OCI-LY3 (cell line): Measurements from ENCODE around the gene GRPR.

Source experiments
- H2AFZ ChIP-seq: fragments of 200-600, 300-600 bp; shearing (Covaris generic); 2 replicates; pipeline ENCODE4 v1.6.0; 2014; ENCODE audit warnings: antibody characterized with exemption, low read depth, low read length
- H3K27ac ChIP-seq: fragments of 200-600, 300-600 bp; sonication (generic); 2 replicates; pipeline ENCODE4 v1.5.1; 2014; ENCODE audit warnings: mild to moderate bottlenecking, low read length, moderate library complexity, mixed read lengths
- H3K27me3 ChIP-seq: fragments of 200-600, 300-600 bp; sonication (generic); 2 replicates; pipeline ENCODE4 v1.6.1; 2014; ENCODE audit warnings: low read depth, low read length, mixed read lengths
- H3K36me3 ChIP-seq: fragments of 200-600, 300-600 bp; sonication (generic); replicated peaks from 2 replicates; pipeline ENCODE3; 2014; ENCODE audit warnings: low read depth, low read length, mixed read lengths
- H3K4me1 ChIP-seq: fragments of 300-600, 200-600 bp; sonication (generic); 2 replicates; pipeline ENCODE4 v1.6.1; 2014; ENCODE audit warnings: low read length, mixed read lengths
- H3K4me2 ChIP-seq: fragments of 200-600, 300-600 bp; sonication (generic); 2 replicates; pipeline ENCODE4 v1.6.1; 2014; ENCODE audit warnings: low read length, mixed read lengths
- H3K4me3 ChIP-seq: fragments of 300-600, 200-600 bp; sonication (generic); 2 replicates; pipeline ENCODE4 v1.5.1; 2014; ENCODE audit warnings: antibody characterized with exemption, mild to moderate bottlenecking, low read length, moderate library complexity
- H3K79me2 ChIP-seq: fragments of 300-600, 200-600 bp; shearing (Covaris generic); 2 replicates; pipeline ENCODE4 v1.6.1; 2014; ENCODE audit warnings: mild to moderate bottlenecking, low read length, mixed read lengths
- H3K9ac ChIP-seq: fragments of 300-600, 200-600 bp; shearing (Covaris generic); 2 replicates; pipeline ENCODE4 v1.6.0; 2014; ENCODE audit warnings: mild to moderate bottlenecking, low read length, moderate library complexity
- H3K9me3 ChIP-seq: fragments of 200-600, 300-600 bp; shearing (Covaris generic); 2 replicates; pipeline ENCODE4 v1.6.1; 2014; ENCODE audit warnings: low read length, mixed read lengths; ENCODE audit not compliant: insufficient read depth
- H4K20me1 ChIP-seq: fragments of 200-600, 300-600 bp; sonication (generic); 2 replicates; pipeline ENCODE4 v1.6.1; 2016; ENCODE audit warnings: low read length, mixed read lengths; ENCODE audit not compliant: insufficient read depth
- CTCF ChIP-seq: fragments of 200-600, 300-600 bp; sonication (generic); IDR thresholded peaks from 2 replicates; pipeline ENCODE4 v1.5.1; 2014; ENCODE audit warnings: antibody characterized with exemption, low read length, low read depth
- EZH2phosphoT487 ChIP-seq: fragments of 200-600 bp; shearing (Covaris generic); IDR thresholded peaks from 2 replicates; pipeline ENCODE4 v1.6.1; 2018; ENCODE audit warnings: antibody characterized with exemption, mixed run types, low read depth

Gene GRPR

GRCh38 chrX:16081357-16081756 lies 42.0 kb upstream of the GRPR start:
- Histone ChIP-seq H4K20me1 (no peaks in the 10 kb centered on the region), H2AFZ (no peak overlapping the region), H3K4me1 (no peaks in the 10 kb centered on the region), H3K9ac (no peak overlapping the region), H3K27ac (no peak overlapping the region), H3K36me3 (no peaks in the 10 kb centered on the region), H3K4me2 (no peak overlapping the region), H3K9me3 (no peaks in the 10 kb centered on the region), H3K4me3 (no peak overlapping the region), H3K27me3 (no peaks in the 10 kb centered on the region), H3K79me2 (no peaks in the 10 kb centered on the region)
- TF ChIP-seq CTCF (no peak), EZH2phosphoT487 (no peak)

- no peak overlapping the region for H3K4me3 ChIP-seq
- no peaks in the 10 kb centered on the region for H3K4me1 ChIP-seq
- no peaks in the 10 kb centered on the region for H3K36me3 ChIP-seq
- H3K27me3 ChIP-seq = no peaks in the 10 kb centered on the region
- no peak overlapping the region for H3K4me2 ChIP-seq
- H2AFZ ChIP-seq = no peak overlapping the region
- H3K9ac ChIP-seq = no peak overlapping the region
- no peaks in the 10 kb centered on the region for H3K79me2 ChIP-seq
- no peaks in the 10 kb centered on the region for H3K9me3 ChIP-seq
- H3K27ac ChIP-seq = no peak overlapping the region
- TF ChIP-seq EZH2phosphoT487 = no peak
- TF ChIP-seq CTCF = no peak
- no peaks in the 10 kb centered on the region for H4K20me1 ChIP-seq
Observed at GRCh38 chrX:16082470-16083085, 40.8 kb upstream of the GRPR start.

- H3K36me3 ChIP-seq = no peaks in the 10 kb centered on the region
- H3K9me3 ChIP-seq = no peaks in the 10 kb centered on the region
- no peaks in the 10 kb centered on the region for H3K79me2 ChIP-seq
- H3K4me1 ChIP-seq = no peaks in the 10 kb centered on the region
- H3K4me2 ChIP-seq = no peak overlapping the region
- H2AFZ ChIP-seq = no peak overlapping the region
- no peaks in the 10 kb centered on the region for H3K27me3 ChIP-seq
- TF ChIP-seq EZH2phosphoT487 (no peak), CTCF (no peak)
- H4K20me1 ChIP-seq = no peaks in the 10 kb centered on the region
- no peak overlapping the region for H3K4me3 ChIP-seq
- no peak overlapping the region for H3K9ac ChIP-seq
- H3K27ac ChIP-seq = no peak overlapping the region
Observed at GRCh38 chrX:16087076-16087475, 36.3 kb upstream of the GRPR start.

DNA sequence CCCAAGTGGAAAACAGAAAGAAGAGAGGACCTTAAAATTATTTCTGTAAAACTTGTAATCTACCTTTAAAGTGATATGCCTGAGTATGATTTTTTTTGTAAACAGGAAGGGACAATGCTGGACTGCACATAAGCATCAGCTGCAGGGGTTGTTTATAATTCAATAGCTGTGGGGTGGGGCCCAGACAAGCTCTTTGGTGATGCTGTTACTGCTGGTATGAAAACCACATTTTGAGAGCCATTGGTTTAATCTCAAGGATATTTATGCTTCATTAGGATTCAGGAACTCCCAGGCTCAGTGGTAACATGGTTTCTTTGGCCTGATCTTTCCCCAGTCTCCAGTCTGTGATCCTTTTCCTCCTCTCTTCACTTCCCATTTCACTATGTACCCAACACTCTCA lies 34.3 kb upstream of the GRPR start:
- H3K36me3 ChIP-seq = no peaks in the 10 kb centered on the region
- no peak for TF ChIP-seq EZH2phosphoT487
- TF ChIP-seq CTCF = no peak
- no peak overlapping the region for H3K9ac ChIP-seq
- H3K4me2 ChIP-seq = no peak overlapping the region
- H3K9me3 ChIP-seq = no peaks in the 10 kb centered on the region
- H3K79me2 ChIP-seq = no peaks in the 10 kb centered on the region
- no peak overlapping the region for H3K4me3 ChIP-seq
- no peaks in the 10 kb centered on the region for H3K27me3 ChIP-seq
- no peak overlapping the region for H3K27ac ChIP-seq
- no peak overlapping the region for H2AFZ ChIP-seq
- no peaks in the 10 kb centered on the region for H3K4me1 ChIP-seq
- H4K20me1 ChIP-seq = no peaks in the 10 kb centered on the region
